SKM-1 treated with dmso at 0.1 percent for 144 hours (cell line): ENCODE results near the gene GPC5.

Experiments used
- DNase-seq: peaks from one replicate; lab custom pipeline; 2025; ENCODE audit not compliant: unreplicated experiment; lab: John Stamatoyannopoulos, UW

The GPC5 gene

GRCh38 chr13:91586609-91587008 is 188.2 kb downstream of the GPC5 start:
- no peak for DNase-seq

DNA sequence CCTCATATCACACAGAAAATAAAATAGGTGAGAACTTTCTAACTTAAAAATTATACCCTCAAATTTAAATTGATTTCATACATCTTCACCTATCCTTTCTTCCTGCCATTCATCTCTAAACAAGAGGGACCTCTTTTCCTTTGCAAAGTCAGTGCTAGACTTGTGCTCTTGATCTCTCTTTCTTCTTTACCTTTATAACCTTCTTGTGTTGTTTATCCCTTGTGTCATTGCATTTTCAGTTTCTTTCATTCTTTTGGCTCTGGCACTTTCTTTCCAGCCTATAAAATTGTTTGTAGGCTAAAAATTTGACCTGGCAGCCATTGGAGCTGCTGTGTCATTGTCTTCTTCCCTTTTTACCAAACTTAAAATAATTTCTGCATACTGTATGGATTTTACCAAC is 190.1 kb downstream of the GPC5 start:
- DNase-seq, result no peak

DNA sequence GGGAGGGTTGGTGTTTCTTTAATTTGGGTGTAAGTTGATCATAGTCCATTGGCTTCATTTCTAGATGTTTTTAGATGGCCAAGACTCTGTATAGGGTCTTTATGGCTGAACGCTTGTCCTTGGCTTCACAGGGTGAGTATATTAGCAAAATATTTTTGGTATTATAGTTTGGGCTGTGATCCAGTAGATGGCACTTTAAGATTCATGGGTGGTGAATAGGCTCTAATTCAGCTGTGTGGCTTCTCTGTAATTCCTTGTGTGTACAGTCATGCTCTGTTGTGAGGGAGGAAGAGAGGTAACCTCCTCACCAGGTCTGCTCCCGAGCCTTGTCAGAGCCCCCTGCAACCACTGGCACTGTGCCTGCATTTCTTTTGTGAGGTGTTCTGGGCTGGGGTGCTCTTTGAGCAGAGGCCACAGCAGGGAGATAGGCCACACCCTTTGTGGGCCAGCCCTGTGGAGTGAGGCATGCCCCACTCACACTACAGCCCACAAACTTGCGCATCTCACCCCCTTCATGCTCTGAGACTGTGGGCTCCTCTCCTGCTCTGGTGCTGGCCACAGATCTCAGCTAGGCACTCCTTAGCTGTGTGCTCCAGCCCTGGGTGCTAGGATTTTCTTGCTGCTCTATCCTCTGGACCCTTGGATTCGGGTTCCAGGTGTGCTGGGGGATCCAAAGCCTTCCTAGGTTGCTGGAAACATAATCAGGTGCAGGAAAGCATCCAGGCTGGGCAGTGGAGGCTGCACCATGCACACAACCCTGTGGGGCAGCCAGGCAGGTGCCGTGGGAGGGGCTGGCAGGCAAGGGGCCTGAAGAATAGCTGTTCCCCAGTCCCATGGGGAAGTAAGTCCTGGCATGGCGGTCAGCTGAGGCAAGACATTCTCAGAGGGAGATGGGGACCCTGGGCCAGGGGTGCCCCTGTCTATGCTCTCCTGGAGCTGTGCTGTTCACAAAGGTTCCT is 193.9 kb downstream of the GPC5 start:
- DNase-seq, result no peak

DNA sequence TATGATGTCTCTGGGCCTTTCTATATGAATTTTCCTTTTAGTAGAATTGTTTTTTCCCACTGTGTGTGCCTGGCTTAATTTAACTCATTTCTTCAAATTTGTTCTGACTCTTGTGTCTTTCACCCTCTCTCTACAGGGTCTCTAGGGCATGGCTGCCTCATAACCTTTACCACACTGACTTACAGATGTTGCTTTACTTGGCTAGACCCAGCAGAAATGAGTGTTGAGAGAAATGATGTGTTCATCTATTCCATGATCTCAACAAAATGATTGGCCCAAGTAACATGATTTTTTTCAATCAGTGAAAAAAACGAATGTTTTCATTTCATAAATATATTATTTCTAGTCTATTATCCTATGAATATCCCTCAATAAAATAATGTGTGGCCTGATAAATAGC is 195.0 kb downstream of the GPC5 start:
- no peak for DNase-seq

- no peak for DNase-seq
Measured at GRCh38 chr13:91594061-91594460, 195.6 kb downstream of the GPC5 start.

DNA sequence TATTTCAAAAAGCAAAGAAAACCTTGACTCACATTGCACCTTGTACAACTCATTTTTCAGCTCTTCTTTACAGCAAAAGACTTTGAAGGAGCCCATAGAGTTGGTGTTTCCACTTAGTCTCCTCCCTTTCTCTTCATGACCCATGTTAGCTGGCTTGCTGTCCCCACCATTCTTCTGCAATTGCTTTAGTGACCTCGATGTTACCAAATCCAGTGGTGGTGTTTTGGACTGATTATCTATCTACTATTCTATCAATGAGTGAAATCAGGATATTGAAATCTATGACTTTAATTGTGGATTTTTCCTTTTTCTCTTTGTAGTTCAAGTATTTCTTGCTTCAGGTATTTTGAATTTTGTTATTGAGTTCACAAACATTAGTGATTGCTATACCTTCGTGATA is 197.3 kb downstream of the GPC5 start:
- no peak for DNase-seq

DNA sequence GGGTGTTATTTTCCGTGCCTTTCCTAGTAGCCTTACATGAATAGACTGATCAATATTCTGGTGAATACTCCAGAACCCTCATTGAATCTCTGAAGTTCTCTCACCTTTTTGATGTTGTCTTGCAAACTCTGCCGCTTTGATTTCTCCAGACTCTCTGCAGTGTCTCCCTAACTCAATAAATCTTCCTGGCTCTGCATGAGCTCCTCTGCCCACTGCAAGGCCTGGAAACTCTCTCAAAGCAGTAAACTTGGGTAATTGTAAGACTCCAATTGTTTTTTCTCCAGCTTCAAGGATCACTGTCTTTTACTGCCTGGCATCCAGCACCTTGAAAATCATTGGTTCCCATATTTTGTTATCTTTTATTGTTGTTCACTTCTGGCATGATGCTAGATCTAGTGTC is 198.4 kb downstream of the GPC5 start:
- DNase-seq, result no peak

DNA sequence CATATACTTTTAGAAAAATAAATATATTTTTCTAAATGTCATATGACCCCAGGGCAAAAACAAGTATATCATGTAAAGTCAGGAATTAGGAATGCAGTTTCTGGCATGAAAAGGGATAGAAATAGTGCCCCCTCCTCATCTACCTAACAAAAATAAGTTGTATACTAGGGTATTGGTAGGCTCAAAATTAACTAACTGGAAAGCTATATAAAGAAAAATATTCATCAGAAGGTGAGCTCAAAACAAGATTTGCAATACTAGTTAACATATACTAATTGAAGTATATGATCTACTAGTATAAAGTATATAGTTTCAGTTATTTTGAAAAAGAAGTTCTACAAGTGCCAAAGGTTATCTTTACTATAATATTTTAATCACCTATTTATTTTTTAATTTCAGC is 200.2 kb downstream of the GPC5 start:
- DNase-seq, result no peak

- DNase-seq, result no peak
Measured at GRCh38 chr13:91601273-91601672, 202.9 kb downstream of the GPC5 start.

GRCh38 chr13:91601807-91602206 is 203.4 kb downstream of the GPC5 start:
- no peak for DNase-seq

DNA sequence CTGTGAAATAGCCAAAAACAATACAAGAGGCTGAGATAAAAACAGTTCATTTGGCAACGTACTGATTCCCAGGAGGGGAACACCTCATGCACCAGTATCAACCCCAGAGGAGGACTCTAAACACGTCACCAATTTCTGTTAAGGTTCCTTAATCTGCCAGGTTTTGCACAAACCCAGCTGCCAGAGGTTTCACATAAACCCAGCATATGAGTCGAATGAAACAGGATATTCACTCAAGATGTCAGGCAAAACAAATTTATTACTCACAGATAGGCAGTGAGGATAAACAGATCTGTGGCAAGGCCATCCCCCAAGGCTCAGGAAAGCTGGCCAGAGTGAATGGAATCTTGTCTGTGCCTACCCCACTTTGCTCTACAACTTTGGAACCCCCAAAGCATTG is 210.9 kb downstream of the GPC5 start:
- no peak for DNase-seq

GRCh38 chr13:91618315-91618714 is 219.9 kb downstream of the GPC5 start:
- no peak for DNase-seq

- no peak for DNase-seq
Measured at GRCh38 chr13:91620670-91621141, 222.3 kb downstream of the GPC5 start.

DNA sequence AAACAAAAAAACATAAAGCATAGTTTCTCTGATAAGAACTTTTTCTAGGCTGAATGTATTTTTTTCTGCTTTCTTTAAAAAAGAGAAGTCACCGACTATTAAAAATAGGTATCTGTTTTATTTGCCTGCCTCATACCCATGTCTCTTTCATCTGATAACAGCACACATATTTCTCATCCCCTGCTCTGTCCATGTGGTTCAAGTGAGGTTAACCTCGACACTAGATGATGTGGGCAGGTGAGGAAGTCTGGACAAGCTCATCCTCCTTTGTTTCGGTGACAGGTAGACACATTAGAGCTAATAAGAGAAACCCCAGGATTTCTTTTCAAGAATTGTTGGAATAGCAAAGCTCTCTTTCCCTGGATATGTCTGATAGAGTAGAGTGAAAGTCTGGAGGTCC is 222.7 kb downstream of the GPC5 start:
- DNase-seq, result no peak

GRCh38 chr13:91621963-91622362 is 223.5 kb downstream of the GPC5 start:
- DNase-seq, result no peak

DNA sequence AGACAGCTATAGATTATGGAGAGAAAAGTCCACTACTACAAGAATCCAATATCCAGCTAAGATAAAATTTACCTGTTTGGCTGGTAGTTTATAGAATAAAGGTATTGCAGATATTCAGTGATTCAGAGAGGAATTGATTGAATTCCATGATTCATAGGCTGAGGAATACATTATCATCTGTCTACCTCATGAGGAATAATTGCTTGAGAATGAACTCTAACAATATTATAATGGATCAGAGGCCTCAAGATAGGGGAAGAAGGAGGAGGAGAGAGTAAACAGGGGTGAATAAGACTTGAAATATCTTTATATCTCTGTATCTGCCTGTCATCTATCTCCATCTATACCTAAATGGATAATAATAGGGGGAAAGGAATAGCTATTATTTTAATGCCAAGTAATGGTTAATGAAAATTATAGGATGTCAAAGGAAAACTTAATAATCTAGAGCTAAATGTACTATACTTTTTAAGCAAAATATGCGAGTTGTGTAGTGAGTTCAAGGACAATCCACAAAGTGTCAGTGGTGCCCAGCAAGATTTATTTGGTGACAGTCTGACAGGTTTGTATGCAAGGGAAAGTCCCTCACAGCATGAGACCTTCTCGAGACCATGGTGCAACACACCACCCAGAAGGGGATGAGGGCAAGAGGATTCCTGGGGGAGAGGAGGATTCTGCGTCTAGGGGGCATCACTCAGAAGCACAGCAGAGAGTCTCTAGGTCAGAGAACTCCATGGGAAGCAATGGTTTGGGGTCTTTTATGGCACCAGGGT is 224.5 kb downstream of the GPC5 start:
- DNase-seq, result no peak

DNA sequence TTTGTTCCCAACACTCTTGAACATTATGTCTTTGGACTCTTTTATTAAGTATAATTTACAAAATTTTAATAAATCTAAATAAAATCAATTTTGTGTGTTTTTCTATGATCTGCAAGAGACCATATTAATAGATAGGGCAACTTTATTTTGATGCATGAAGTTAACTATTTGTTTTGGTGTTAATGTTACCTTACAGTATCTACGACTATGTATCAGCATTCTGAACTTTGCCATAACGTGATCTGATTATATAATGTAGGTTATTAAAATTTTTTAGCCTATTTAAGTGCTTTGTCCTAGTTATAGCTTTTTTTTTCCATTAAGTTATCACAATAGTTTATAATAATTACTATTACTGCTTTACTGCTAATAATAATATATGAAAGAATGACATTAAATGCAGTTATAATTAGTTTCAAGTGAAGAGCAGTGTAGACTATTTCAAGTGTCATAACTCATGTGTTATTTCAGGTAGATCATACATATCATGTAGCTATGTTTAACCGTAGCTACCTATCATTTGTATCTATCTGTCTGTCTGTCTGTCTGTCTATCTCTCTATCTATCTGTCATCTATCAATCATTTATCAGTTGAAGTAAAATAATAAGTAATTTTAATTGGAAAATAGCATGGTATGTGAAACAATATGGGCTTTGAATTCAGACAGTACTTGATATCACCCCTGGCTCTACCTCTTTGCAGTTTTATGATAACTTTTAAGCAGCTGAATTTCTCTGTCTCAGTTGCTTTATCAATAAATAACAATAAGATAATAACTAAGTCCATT is 229.7 kb downstream of the GPC5 start:
- no peak for DNase-seq

DNA sequence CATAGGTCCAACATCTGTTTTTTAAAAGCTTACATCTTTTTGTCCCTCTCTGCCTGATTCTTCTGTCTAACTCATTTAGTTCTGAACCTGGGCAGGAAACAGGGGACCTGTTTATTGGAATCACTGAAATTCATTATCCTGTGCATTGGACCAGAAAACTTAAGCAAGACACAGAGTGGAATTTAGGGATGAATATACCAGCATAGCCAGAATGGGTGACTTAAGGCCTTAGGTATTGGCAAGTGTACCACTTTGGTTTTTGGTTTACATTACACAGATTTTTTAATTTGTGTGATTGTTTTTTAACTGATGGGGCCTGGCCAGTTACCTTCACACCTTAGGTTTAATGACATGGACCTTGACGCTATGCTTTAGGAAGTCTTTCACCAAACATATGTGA is 232.5 kb downstream of the GPC5 start:
- DNase-seq, result no peak

- no peak for DNase-seq
Measured at GRCh38 chr13:91632086-91632485, 233.7 kb downstream of the GPC5 start.

DNA sequence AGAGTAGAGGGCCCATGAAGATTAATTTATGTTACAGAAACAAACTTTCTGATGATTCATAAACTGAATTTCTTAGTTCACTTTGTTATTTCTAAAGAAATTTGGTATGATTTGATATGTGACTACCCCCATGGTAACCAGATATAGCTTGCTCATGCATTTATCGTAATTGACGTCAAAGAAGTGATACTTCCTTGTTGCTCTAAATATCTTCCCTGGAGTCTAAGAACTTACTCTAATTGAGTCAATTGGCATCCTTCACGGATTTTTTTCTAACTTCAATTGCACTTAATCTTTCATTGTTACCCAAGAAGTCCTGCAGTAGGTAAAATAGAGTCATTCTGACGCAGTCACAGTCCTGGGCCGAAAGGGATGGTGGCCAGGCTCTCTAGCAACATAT is 240.9 kb downstream of the GPC5 start:
- no peak for DNase-seq

DNA sequence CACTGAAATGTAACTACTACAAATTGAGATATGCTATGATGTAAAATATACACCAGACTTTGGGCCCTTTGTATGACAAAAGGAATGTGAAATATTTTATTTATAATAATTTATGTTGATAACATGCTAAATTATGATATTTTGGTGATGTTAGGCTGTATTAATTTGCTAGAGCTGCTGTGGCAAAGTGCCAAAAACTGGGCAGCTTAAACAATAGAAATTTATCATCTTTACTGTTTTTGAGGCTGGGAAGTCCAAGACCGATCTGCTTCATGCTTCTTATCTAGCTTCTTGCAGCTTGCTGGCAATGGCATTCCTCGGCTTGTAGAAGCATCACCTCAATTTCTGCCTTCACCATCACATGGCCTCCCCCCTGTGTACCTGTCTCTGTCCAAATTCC is 245.0 kb downstream of the GPC5 start:
- DNase-seq, result no peak
